Ecto neural progenitor cell (in vitro differentiated cells): ENCODE data around the gene ACSL6.

Experiments used
- DNase-seq: peaks from one replicate; pipeline ENCODE4 v3.0.0-alpha.2; 2018; ENCODE audit warnings: low spot score

Gene ACSL6

DNA sequence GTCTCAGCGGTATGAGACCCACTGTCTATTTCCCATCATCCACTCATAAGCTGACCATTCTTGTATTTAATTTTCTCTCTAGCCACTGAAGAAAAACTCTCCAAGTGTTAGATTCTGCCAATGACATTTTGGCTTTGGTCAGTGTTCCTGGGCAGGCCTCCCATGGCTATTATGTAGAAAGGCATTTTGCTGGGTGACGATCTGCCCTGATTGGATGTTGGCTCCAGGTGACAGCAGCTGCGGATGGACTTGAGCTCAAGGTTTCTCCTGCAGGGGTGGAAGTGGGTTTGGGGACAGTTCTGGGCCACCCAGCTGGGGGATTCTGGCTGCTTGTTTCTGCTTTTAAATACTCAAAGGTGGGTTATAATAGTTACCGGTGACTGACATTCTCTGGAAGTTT is 31.6 kb downstream of the ACSL6 start:
- no peak for DNase-seq

DNA sequence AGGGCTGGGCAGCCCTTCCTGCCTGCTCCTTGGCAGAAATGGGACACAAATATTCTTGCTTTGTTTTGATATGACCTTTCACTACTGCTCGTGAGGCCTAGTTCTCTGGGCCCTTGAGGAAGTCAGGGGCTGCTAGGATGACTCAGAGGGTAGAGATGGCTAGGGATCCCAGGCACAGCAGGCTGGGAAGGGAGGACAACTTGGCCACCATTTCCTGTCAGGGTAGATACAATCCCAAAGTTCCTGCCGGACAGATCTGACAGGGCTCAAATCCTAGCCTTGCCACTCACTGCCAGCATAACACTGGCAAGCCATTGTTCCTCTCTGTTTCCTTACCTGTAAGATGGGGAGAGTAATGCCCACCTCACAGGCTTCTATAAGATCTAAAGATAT is 34.2 kb downstream of the ACSL6 start:
- peak; percentile 14 for DNase-seq

DNA sequence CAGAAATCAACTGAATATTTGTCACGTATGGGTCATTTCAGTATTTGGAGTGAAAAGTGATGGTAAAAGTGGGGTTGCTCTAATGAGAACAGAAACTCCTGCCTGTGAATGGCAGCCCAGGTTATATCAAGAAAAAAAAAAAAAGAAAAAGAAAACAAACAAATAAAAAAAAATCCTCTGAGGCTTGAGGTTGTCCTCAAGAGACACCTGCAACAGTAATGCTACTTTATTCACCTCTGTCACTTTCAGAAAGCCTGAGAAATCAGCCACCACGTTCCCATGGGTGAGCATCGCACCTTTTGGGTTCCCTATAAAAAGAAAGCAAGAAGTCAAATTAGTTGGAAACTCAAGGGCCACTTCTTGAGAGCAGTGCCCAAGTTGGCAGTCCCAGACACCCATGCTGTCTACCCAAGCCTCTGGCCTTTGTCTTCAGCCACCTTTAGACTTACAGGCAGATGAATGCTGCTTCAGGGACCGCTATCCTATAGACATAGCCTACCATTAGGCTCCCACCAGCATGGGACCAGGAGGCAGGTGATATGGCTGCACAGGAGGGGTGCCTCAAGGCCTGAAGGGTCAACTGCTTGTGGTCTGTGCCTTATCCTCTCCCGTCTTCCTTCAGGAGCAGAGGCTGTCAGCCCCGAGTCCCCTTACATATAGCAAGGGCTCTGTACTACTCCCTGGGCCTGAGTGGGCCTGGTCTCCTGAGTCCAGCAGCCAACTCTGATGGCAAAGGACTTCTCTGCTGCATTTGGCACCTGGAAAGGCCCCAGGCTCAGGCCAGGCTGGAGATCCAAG is 34.8 kb downstream of the ACSL6 start:
- DNase-seq, result peak; percentile 1

DNA sequence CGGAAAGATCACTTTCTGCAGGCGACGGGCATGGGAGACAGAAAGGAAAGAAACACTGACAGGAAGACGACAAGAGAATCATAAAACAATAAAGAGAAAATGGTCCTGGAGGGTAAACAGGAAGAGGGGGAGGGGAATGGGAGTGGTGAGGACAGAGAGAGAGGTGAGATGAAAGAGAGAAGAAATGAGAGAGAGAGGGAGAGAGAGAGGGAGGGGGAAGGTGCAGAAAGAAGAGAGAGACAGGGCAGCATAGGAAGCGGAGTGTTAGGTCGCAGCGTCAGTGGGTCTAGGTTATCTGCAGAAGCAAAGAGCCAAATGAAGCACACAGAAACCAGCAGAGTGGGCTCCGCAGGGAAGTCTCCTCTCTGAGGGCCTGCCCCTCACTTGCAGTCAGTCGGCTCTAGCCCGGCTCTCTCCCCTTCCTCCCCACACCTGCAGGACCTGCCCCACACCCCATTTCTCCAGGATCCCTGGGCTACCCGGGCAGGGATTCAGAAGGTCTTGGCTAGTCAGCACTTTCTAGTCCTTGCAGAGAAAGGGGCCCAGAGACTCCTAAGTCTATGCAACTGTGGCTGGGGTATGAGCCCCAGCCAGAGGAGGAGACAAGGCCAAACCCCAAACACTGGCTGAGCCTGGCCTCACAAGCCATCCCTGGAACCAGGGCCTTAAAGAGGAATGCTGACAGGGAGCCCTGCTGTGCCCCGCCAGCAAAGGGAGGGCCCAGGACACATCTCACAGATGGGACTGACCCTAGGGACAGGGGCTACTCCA is 36.3 kb downstream of the ACSL6 start:
- DNase-seq, result peak; percentile 40

DNA sequence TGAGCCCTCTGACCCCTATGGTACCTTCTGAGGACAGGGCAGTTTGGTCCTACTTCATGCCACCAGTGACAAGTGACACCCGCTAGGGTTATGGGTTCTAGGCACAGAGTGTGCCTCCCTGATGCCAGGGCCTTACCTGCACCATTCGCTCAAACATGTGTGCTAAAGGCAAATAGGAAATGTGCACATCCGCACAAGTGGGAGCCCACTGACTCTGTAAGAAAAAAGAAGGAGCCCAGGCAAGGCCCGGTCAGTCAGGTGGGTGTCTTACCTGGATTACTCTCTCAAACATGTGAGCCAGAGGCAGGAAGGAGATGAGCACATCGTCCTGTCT is 36.9 kb downstream of the ACSL6 start:
- DNase-seq, result no peak

DNA sequence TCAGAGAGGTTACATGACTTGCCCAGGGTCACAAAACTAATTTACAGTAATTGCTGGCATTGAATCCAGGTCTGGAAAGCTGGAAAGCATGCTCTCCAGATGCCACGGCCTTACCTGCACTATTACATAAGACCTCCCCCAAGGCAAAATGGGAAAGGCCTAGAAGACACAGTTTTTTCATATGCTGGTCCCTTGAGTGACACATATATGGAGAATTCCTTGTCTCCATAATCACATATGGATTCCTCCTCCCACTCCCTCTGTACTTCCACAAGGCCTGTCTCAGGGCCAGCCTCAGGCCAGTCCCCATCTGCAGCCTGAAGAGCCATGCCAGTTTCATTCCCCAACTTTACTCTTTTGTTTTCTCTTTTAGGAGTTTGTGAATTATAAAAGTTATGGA is 37.4 kb downstream of the ACSL6 start:
- no peak for DNase-seq

DNA sequence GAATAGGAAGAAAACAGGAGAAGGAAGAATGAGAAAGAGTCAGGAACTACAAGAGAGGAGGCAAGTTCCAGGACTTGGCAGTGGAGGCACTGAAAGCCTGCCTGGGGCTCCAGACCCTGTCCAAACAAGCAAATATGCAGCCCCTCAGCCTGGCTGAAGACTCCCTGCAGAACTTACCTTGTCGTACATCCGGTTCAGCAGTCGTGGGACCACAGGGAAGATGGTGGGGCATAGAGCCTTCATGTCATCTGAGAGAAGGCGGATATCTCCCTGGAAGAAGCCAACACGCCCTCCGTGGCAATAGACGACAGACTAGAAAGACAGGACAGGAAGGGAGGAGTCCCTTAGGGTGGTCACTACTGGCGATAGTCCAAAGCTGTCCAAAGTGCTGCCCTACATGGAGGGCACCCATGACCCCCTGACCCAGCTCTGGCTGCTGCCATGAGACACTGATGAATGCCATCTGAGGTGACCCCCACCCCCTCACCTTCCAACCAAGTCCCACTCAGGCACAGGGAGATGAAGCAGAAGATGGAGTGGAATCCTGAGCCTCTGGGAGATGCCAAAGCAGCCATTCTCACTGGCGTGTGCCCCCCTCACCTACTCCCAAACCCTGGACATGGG is 38.3 kb downstream of the ACSL6 start:
- no peak for DNase-seq

DNA sequence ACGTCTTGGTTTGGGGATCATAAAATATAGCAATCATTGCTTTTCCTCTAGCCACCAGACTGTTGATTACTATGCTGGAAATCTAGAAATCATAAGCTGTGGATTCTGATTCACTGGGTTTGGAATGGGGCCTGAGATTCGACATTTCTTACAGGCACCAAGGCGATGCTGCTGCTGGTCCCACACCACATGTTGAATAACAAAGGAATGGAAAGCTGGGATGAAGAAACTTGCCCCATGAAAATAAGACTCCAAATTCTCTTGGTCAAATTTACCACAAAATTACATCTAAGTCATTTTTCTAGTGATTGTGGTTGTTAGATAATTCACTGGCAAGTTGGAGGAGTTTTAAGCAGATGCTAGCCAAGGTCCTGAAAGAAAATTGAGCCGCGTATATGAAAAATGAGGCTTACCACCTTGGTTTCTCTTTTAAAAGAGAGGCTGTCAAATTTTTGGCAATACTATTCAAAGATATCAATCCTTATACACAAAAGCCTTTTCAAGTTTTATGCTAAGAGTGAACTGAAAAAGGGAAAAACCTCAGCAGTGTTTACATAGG is 43.0 kb downstream of the ACSL6 start:
- no peak for DNase-seq

DNA sequence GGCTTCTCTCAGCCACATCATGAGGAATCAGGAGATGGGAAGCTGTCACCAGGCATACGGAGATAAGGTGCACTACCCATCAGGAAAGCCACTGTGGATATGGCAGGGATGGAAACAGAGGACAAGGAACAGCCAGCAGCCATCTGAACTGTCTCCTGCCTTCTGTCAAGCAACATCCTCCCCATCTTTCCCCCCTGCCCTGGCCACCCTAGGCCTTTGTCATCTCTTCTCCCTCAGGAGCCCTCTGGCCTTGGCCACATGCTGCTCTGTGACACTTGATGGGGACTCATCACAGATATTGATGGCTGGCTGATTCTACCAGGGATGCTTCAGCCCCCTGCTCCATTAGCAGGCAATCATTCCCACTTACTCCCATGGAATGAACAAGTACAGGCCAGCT is 44.9 kb downstream of the ACSL6 start:
- no peak for DNase-seq

DNA sequence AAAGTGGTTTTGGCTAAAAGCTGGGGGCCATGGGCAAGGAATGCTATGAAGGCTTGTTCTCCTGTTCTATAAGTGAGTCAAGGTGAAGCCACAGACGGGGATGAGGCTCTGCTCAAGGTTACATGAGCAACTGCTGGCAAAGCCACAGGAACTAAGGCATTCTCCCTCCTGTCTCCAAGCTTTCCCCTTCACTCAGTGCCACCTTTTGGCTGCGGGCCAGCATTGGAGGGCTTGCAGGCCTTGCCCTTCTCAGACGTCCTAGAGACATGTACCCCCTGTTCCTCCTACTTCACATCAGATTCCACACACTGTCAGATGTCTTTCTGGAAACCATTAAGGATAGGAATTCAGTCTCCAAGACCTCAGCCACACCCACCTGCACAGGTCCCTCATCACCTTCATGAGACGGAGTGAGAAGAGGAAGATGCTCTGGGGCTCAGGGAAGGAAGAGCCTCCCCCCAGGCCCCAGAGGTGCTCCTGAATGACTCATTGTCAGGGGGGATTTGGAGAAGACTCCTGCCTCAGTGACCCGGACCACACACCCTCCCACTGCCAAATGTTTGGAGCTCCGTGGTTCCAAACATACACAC is 45.5 kb downstream of the ACSL6 start:
- DNase-seq, result no peak

DNA sequence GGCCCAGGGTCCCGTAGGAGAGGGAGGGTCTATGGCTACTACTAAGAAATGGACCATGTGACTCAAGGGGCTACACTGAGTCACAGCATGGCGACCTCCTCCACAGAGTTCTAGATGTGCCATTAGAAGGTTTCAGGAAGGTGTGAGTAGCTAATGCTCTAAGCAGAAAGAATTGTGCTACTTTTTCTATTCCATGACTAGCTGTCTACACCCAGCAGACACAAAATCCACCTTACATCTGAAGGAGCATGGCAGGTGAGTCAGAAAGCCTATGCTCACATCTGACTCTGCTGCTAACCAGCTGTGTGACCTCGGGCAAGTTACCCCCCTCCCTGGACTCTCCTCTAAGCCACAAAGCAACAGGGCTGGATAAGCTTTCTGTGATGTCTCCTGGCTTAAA is 51.6 kb downstream of the ACSL6 start:
- DNase-seq, result no peak

DNA sequence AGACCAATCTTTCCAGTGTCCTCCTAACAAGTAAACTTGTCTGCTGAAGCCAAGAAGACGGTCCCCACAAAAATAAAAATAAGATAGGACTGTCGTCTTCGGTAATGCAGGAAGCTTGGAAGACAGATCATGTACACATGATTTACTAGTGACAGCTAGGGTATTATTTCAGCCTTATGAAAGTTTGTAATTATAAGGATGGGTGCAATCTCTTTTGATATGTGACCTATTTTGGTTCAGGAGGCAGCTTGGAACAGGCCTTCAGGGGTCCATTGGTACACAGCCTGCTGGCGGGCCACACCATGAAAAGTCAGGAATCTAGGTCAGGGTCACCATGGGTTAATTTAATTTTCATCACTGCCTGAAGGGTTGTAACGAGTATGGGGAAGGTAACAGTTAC is 52.3 kb downstream of the ACSL6 start:
- DNase-seq, result no peak

DNA sequence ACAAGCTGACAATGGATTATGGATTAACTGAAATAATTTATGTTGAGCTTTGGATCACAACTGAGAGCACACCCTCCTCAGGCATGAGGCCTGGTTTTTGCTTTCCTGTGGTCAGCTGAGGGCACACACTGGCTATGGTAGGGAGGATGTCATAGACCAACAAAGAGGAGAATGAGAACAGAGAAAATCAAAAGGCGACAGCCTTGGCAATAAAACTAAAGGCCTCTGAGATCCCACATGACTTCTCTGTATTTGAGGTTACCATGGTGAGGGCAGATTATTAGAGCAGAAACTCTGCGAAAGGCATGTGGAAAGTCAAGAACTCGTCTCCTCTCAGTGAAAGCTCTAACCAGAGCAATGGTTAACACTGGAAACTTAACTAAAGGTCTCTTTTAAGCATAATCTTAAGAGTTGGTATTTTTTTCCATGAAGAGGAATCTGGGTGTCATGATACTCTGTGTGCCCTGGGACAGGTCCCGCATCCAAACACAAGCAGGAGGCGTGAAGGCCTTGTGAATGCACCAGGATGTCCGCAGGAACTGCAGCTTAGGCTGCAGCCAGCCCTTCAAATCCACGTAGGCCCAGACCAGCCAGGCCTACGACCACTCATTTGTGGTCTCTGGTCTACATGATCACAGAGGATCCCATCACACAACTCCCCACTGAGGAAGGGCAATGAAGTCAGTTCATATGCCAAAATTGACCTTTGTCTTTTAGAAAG is 53.6 kb downstream of the ACSL6 start:
- DNase-seq, result no peak

DNA sequence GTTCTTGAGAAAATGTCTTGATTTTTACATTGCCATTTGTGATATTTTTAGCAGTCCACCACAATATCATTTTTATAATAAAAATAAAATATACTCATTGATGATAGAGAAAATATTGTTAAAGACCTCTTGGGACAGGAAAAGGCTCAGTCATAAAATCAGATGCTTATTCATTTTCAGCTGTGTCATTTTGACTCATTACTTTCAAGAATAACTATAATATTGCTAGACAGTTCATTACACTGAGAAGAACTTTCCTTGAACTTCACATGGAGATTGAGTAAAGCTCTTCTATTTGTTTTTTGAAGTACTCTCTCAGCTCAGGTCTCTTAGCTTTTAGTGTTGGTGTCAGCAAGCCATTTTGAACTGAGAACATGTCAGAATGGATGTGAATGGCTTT is 57.5 kb downstream of the ACSL6 start:
- DNase-seq, result no peak

DNA sequence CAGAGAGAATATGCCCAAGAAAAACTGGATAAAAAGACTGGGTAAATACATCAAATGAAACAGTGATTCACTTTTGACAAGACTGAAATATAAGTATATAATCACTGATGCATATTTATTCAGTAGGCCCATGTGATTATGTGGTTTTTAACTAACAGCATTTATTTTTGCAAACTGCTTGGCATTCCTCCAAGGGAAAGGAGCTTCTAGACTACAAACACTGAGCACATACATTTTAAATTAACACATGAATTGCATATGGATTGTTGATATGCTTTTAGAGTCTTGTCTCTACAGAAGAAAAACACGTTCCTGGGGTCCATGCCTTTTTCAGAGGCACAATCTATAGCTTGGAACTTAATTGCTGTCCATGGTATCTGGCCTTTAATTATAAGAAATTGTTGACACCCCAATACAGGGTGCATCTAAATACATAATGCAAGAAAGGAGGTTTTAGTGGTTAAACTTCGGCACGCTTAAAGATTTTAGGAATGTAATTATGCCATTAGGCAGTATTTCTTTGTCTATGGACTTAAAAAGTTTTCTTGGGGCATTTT is 59.1 kb downstream of the ACSL6 start:
- no peak for DNase-seq

DNA sequence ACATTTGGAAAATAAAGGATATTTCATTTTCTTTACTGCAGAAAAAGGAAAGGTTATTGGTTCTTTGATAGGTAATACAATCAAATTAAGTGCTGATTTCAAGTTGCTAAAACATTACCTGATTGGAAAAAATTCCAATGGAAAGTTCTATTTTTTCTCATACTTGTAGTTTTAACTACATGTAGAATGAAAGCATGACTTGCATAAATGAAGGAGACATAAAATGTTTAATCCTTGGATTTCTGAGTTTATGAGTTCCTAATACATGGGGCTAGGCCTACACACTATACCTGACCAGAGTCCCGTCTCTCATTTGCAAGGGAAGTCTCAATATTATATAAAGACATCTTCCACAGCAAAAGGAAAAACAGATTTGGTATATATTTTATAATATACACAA is 60.8 kb downstream of the ACSL6 start:
- no peak for DNase-seq

DNA sequence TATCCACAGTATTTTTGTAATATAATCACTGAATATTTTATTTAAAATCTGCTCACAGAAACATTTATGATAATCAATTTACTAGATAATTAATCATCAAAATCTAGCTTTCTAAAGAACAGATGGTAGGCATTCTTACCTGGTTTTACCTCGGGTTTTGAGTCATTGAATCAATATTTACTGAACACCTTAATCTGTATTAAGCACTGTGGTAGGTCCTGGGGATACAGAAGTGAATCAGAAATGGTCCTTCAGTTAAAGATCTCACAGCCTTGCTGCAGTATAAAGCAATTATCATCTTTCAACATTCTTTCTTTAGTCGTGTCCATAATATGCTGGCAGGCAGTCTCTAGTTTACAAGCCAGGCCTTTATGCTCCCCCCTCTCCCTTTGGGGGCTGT is 64.0 kb downstream of the ACSL6 start:
- DNase-seq, result no peak

DNA sequence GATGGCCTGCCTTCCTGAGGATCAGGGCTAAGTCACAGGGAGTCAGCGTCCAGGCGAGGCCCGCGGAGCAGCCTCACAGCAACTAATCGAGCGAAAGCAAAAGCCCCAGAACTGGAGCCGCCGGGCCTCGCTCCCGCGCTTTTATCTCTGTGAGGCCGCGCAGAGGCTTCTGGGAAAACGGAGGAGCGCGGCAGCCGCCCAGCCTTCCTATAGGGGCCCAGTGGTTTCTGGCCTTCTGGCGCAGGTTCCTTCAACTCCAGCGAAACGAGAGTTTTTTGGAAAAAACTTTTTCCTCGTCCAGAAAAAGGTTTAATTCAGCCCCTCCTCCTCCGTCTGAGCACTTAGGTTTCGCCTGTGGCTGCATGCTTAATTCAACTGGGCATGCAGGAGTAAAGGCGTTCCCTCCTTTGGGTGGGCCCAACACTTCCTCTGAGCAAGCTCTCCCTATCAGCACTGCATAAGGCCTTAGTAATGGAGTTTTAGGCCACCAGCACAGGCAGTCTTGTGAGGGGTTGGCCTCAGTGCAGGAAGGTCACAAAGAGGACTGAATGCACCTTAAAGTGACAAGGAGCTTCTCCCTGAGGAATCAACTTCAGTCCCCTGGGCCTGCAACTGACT is 65.8 kb downstream of the ACSL6 start, which contains the start of gene MEIKIN:
Gene MEIKIN (minus strand): TSS at position 113 of the 618 bp plus-strand sequence. CDS start 158 bp downstream, outside the sequence.
- DNase-seq, result no peak

DNA sequence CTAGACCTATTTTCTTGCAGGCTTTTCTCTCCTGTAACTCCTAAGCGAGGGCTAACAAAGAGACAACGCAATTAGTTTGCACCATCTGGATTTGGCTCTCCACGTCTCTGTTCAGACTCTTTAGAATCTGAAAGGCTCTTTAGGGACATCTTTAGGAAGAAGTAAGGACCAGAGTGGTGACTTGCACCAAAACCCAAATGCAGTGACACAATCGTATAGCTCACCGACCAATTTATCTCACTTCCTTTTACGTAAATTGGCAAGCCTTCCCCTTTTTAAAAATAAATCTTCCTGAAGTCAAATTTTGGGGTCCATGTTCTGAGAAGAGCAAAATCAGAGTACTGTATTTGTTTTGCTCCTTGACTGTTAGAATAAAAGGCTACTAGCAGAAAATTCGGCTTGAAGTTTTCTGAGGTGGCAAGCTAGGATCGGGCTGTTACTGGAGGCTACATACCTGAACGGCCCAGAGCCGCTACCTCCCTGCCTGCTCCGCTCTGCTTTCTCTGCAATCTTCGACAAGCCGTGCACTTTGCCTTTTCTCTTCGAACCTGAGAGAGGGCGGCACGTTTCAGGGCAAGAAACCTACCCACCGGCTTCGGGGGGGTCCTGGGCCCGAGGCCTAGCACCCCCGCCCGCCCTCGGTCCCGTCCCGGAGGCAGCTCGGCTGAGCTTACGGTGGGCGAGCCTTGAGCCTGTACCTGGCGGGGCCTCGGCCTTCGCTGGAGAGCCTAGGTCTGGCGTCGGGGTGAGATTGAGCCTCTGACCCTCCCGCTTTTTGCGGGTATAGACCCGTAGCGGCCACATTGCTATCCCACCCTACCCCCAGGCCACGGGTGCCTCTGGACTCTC is 66.5 kb downstream of the ACSL6 start:
- DNase-seq, result no peak

DNA sequence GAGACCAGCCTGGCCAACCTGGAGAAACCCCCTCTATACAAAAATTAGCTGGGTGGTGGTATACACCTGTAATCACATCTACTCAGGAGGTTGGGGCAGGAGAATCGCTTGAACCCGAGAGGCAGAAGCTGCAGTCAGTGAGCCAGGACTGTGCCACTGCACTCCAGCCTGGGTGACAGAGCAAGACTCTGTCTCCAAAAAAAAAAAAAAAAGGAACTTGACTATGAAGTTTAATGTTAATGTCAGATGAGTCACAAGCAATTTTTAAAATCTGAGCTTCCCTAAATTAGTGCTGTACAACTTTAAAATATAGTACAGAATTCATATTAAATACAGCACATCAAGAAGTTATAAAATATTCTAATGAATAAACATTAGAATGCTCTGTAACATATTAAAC is 67.5 kb downstream of the ACSL6 start:
- DNase-seq, result no peak
